Measurements from ENCODE around the gene FCN1.

Gene FCN1

DNA sequence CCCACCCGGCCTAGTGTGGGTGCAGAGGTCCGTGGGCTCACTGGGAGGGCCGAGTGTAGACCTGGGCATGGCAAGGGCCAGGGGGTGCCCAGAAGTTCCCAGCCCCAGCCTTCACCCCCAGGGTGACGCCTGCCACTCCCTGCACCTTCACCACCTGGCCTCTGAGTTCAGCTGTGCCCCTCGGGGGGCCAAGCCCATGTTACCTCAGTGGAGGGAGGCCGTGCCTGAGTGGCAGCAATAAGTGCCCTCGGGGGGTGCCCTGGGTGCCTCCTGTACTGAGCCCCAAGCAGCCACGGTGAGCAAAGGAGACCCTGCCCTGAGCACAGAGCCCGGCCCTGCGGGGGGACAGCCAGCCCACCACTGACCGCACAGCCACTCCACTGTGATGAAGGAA is 47.4 kb downstream of the FCN1 start:
- Histone ChIP-seq H3K27me3 (ENCODE audit: insufficient read depth, low read length, poor library complexity, severe bottlenecking) (no peaks in the 10 kb centered on the region), H3F3A (ENCODE audit: low read depth) (no peaks in the 10 kb centered on the region), H3K4me3 (ENCODE audit: low read length, poor library complexity, severe bottlenecking) (no peak overlapping the region), H3K9me2 (replicated peaks; ENCODE audit: low read depth, low read length) (no peaks in the 10 kb centered on the region), H4K20me1 (ENCODE audit: insufficient read depth, low read length, poor library complexity, severe bottlenecking) (no peaks in the 10 kb centered on the region), H3K9me3 (ENCODE audit: insufficient read depth, low read depth, low read length) (no peaks in the 10 kb centered on the region), H2AFZ (ENCODE audit: low read length) (no peak overlapping the region), H3K36me3 (ENCODE audit: insufficient read depth, low read length) (no peaks in the 10 kb centered on the region), H3K9ac (ENCODE audit: low read depth, low read length, poor library complexity, severe bottlenecking) (no peak overlapping the region), H3K79me2 (ENCODE audit: insufficient read depth, low read length) (no peaks in the 10 kb centered on the region), H3K4me2 (ENCODE audit: low read depth, low read length, poor library complexity, severe bottlenecking) (no peak overlapping the region), H3K4me1 (ENCODE audit: insufficient read depth, low read length, poor library complexity, severe bottlenecking) (no peaks in the 10 kb centered on the region)
- TF ChIP-seq, protein P1, sequence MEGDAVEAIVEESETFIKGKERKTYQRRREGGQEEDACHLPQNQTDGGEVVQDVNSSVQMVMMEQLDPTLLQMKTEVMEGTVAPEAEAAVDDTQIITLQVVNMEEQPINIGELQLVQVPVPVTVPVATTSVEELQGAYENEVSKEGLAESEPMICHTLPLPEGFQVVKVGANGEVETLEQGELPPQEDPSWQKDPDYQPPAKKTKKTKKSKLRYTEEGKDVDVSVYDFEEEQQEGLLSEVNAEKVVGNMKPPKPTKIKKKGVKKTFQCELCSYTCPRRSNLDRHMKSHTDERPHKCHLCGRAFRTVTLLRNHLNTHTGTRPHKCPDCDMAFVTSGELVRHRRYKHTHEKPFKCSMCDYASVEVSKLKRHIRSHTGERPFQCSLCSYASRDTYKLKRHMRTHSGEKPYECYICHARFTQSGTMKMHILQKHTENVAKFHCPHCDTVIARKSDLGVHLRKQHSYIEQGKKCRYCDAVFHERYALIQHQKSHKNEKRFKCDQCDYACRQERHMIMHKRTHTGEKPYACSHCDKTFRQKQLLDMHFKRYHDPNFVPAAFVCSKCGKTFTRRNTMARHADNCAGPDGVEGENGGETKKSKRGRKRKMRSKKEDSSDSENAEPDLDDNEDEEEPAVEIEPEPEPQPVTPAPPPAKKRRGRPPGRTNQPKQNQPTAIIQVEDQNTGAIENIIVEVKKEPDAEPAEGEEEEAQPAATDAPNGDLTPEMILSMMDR (conservative IDR thresholded peaks at IDR 0.05; ENCODE audit: low read length): no peak
- TF ChIP-seq EZH2phosphoT487 (IDR thresholded peaks at IDR 0.05; ENCODE audit: borderline replicate concordance): no peak

DNA sequence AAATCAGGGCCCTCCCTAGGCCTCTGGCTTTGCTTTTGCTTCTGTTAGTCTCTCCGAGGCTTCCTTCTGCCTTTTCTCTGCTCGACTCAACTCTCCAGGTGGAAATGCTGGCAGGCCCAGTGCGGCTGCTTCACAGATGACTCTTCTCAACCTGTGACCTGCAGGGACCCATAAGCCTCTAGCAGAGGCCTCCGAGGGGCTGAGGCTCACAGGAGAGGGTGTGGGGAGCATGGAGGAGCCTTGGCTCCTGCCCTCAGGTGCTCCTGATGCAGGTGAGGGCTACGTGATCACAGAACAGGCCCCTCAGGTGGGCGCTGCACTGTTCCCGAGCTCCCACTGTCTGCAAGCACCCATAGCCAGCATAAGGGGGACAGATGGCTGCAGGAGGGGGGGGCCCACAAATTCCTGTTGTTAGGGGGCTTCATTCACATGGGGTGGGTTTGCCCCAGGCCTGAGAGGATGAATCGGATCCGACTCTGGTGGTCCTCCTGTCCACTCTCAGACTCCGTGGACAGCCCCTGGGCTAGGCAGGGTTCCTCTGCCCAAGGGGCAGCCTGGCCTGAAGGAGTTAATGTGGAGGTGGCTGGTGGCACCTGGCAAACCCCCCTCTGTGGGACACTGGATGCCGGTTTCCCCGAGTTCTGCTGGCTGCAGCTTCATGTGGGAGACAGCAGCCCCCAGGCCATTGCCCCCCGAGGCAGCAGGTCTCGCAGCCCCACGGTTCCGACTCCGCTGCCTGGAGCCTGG is 48.0 kb downstream of the FCN1 start:
- H3F3A ChIP-seq (ENCODE audit: low read depth): no peaks in the 10 kb centered on the region
- no peak overlapping the region for H3K4me3 ChIP-seq (ENCODE audit: low read length, poor library complexity, severe bottlenecking)
- H3K9me3 ChIP-seq (ENCODE audit: insufficient read depth, low read depth, low read length): no peaks in the 10 kb centered on the region
- no peaks in the 10 kb centered on the region for H3K79me2 ChIP-seq (ENCODE audit: insufficient read depth, low read length)
- H3K9ac ChIP-seq (ENCODE audit: low read depth, low read length, poor library complexity, severe bottlenecking): no peak overlapping the region
- H3K9me2 ChIP-seq (replicated peaks; ENCODE audit: low read depth, low read length): no peaks in the 10 kb centered on the region
- H3K4me2 ChIP-seq (ENCODE audit: low read depth, low read length, poor library complexity, severe bottlenecking): no peak overlapping the region
- H3K27me3 ChIP-seq (ENCODE audit: insufficient read depth, low read length, poor library complexity, severe bottlenecking): no peaks in the 10 kb centered on the region
- H2AFZ ChIP-seq (ENCODE audit: low read length): no peak overlapping the region
- no peaks in the 10 kb centered on the region for H4K20me1 ChIP-seq (ENCODE audit: insufficient read depth, low read length, poor library complexity, severe bottlenecking)
- no peak for TF ChIP-seq EZH2phosphoT487 (IDR thresholded peaks at IDR 0.05; ENCODE audit: borderline replicate concordance)
- TF ChIP-seq, protein P1 (conservative IDR thresholded peaks at IDR 0.05; ENCODE audit: low read length): no peak
- H3K36me3 ChIP-seq (ENCODE audit: insufficient read depth, low read length): no peaks in the 10 kb centered on the region
- no peaks in the 10 kb centered on the region for H3K4me1 ChIP-seq (ENCODE audit: insufficient read depth, low read length, poor library complexity, severe bottlenecking)

GRCh38 chr9:134868751-134869553 is 48.8 kb downstream of the FCN1 start:
- Histone ChIP-seq H3K9me3 (ENCODE audit: insufficient read depth, low read depth, low read length) (no peaks in the 10 kb centered on the region), H3K4me1 (ENCODE audit: insufficient read depth, low read length, poor library complexity, severe bottlenecking) (no peaks in the 10 kb centered on the region), H3K4me3 (ENCODE audit: low read length, poor library complexity, severe bottlenecking) (no peak overlapping the region), H3K36me3 (ENCODE audit: insufficient read depth, low read length) (no peaks in the 10 kb centered on the region), H3K9ac (ENCODE audit: low read depth, low read length, poor library complexity, severe bottlenecking) (no peak overlapping the region), H3K27me3 (ENCODE audit: insufficient read depth, low read length, poor library complexity, severe bottlenecking) (no peaks in the 10 kb centered on the region), H2AFZ (ENCODE audit: low read length) (no peak overlapping the region), H3K4me2 (ENCODE audit: low read depth, low read length, poor library complexity, severe bottlenecking) (no peak overlapping the region), H4K20me1 (ENCODE audit: insufficient read depth, low read length, poor library complexity, severe bottlenecking) (no peaks in the 10 kb centered on the region), H3K9me2 (replicated peaks; ENCODE audit: low read depth, low read length) (no peaks in the 10 kb centered on the region), H3F3A (ENCODE audit: low read depth) (no peaks in the 10 kb centered on the region), H3K79me2 (ENCODE audit: insufficient read depth, low read length) (no peaks in the 10 kb centered on the region)
- TF ChIP-seq, protein P1 (conservative IDR thresholded peaks at IDR 0.05; ENCODE audit: low read length): no peak
- TF ChIP-seq EZH2phosphoT487 (IDR thresholded peaks at IDR 0.05; ENCODE audit: borderline replicate concordance): no peak

All from Loucy (cell line).